Limb (tissue), 2 donors: ENCODE results near the gene ZFP36.
A peak's percentile ranks its signal among the peaks of the same experiment; 100 is the strongest.

Experiments used
- DNase-seq, 2 donors: peaks; one replicate each; pipeline ENCODE4 v3.0.0-alpha.2; 2016; ENCODE audit errors: extremely low spot score in 2 of 2

Gene ZFP36

DNA sequence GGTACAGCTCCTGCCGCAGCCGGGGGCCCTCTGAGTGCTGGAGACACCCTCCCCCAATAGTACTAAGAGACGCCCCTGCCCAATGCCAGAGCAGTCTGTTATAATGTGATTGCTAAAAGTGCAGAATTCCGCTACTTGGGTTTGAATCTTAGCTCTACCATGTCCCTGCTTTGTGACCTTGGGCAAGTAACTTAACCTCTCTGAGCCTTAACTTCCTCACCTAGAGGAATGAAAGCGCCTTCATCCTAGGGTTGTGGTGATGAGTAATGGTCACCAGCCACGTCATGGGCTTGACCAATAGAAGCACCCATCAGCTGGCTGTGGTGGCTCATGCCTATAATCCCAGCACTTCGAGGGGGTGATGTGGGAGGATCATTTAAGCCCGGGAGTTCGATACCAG is 12.4 kb downstream of the ZFP36 start:
- no peak for DNase-seq

GRCh38 chr19:39420769-39421168 is 14.1 kb downstream of the ZFP36 start:
- DNase-seq = no peak

- no peak for DNase-seq
These were observed 15.4 kb downstream of the ZFP36 start for GRCh38 chr19:39422020-39422419.

DNA sequence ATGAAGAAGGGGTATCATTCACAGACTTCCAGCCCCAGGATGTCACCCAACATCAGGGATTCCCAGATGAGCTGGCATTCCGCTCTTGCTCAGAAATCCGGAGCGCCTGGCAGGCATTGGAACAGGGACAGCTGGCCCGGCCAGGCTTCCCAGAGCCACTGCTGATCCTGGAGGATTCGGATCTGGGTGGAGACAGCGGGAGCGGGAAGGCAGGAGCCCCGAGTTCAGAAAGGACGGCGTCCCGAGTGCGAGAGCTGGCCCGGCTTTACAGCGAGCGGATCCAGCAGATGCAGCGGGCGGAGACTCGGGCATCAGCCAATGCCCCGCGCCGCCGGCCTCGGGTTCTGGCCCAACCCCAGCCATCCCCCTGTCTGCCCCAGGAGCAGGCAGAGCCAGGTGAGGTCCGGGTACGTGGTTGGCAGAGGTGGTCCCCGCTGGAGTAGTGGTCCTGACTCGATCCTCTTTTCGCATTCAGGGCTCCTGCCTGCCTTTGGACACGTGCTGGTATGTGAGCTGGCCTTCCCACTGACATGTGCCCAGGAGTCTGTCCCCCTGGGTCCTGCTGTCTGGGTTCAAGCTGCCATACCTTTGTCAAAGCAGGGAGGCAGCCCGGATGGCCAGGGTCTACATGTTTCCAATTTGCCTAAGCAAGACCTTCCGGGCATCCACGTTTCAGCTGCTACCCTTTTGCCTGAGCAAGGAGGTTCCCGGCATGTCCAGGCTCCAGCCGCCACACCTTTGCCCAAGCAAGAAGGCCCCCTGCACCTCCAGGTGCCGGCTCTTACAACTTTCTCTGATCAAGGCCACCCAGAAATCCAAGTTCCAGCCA is 16.8 kb downstream of the ZFP36 start:
- no peak for DNase-seq

DNA sequence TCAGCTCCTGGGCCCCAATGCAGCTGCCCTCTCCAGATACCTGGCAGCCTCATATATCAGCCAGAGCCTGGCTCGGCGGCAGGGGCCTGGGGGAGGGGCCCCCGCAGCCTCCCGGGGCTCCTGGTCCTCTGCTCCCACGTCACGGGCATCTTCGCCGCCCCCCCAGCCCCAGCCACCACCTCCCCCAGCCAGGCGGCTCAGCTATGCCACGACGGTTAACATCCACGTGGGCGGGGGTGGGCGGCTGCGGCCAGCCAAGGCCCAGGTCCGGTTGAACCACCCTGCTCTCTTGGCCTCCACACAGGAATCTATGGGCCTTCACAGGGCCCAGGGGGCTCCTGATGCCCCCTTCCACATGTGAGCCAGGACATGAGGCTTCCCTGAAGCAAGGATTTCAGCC is 18.3 kb downstream of the ZFP36 start:
- DNase-seq = no peak

- DNase-seq = no peak
These were observed 19.1 kb downstream of the ZFP36 start for GRCh38 chr19:39425744-39426143.

DNA sequence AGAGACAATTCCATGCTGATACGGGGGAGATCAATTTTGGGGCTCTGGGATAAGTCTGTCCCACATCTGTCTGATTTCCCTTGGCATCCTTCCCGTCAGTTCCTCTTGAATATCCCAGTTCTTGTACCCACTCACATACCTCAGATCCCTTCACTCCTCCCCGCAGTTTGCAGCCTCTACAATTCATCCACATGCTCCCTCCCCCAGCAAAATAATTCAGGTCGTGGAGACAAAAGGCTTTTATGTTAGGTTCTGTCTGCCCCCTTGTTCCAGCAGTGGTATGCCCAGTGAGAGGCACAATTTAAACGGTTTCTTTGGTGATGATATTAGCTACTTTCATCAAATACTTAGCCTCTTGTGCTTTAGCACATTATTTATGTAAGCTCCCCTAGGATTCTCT is 19.5 kb downstream of the ZFP36 start:
- DNase-seq = no peak

DNA sequence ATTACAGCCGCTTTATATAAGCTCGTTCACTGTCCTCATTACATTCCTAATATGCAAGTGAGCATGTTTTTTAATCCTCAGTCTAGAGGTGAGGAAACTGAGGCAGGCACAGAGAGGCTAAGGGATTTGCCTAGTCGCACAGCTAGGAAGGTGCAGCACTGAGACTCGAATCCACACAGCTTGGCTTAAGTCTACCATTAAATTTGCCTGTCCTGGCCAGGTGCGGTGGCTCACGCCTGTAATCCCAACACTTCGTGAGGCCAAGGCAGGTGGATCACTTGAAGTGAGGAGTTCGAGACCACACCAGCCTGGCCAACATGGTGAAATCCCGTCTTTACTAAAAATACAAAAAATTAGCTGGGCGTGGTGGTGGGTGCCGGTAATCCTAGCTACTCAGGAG is 21.1 kb downstream of the ZFP36 start:
- DNase-seq = no peak

GRCh38 chr19:39428283-39429112 is 21.9 kb downstream of the ZFP36 start:
- DNase-seq = peak; percentile 87 to 88

DNA sequence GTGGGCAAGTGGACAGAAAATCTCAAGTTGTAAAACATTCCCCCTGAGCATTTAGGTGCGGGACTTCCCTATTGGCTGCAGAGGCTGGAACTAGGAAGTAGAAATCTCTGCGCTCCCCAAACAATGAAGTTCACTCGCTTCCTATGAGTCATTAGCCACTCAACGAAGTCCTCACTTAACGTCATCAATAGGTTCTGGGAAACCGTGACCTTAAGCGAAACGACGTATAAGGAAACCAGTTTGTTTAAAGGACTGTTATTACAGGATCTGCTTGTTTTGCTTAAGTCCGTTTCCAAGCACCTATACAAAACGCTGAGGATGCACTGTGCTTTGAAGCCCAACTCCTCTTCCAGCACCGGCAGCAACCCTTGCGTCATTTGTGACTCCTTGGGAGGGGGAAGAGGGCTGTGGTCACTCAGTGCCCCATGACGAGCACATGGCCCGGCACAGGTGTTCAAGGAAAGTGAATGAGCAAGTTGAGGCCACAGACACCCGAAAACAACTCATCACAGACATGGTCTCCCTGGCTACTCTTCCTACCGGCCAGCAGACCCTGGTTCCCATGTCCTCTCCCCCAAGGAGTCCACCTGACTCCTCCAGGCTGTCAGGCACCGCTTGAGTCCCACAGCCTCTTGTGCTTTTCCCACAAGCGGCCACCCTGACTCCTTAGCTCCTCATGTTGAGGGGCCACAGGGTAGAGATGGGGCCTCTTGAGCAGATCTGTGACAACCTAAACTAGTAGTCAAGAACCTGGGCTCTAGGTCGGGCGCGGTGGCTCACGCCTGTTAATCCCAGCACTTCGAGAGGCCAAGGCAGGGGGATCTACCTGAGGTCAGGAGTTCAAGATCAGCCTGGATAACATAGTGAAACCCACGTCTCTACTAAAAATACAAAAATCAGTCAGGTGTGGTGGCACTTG is 24.3 kb downstream of the ZFP36 start:
- DNase-seq = no peak

DNA sequence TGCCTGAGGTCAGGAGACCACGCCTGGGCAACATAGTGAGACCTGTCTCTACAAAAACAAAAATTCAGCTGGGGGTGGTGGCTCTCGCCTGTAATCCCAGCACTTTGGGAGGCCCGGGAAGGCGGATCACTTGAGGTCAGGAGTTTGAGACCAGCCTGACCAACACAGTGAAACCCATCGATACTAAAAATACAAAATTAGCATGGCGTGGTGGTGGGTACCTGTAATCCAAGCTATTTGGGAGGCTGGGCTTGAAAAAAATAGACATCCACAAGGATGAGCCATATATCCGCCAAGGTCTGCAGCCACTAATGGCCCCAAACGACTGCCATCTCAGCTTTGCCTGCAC is 26.0 kb downstream of the ZFP36 start:
- DNase-seq = no peak

DNA sequence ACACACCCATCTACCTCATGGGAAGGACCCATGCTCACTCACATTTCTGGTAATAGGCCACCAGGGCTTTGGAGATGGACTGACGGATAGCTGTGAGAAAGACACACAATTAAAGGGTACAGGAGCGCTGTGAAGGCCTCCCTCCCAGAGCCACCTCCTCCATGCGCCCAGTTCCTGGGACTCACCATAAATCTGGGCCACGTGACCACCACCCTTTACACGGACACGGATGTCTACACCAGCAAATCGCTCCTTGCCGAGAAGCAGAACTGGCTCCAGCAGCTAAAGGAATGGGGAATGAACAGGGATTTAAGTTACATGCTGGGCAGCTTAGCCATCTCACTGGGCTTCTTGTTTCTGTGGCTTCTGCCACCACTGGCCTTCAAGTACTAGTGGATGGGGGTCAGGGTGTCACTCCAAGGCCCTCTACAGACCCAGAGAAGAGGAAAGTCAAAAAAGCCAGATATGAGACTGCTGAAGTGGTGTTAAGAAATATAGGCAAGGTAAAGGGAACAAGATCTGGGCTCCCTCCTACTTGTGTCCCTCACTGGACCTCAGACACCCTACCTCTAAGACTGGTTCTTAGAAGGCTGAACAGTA is 26.9 kb downstream of the ZFP36 start:
- no peak for DNase-seq

DNA sequence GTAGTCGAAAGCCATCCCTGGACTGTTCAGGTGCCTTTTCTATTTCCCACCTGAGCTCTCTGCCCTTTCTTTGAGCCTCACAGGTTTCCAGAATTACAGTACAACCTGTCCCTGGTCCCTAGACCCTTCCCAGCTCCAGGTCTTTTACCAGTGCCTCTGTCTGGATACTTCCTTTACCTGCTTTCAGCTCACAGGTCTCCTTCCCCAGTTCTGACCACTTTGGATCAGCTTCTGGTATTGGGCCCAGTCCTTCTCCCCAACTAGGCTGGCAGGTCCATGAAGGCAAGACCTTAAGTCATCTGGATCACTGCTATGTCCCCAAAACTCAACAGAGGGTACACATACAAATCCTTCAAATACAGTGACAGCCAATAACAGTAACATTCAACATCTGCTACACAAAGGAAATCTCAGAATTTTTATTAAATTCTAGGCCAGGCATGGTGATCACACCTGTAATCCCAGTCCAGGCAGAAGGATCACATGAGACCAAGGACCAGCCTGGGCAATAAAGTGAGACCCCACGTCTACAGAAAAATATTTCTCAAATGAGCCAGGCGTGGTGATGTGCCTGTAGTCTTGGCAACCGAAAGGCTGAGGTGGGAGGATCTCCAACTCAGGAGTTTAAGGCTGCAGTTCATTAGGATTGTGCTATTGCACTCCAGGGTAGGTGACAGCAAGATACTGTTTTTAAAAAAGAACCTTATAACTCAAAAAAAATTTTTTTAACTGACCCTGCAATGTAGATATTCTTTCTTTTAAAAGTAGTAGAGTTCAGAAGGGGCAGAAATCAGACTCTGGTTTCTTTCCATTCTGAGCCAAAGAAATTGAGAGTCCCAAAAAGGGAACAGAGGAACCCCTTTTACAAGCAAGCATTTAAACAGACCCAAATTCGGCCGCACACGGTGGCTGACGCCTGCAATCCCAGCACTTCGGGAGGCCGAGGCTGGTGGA is 27.8 kb downstream of the ZFP36 start:
- no peak for DNase-seq

- DNase-seq = peak; percentile 99
These were observed 29.1 kb downstream of the ZFP36 start, which contains the start of gene RPS16 for GRCh38 chr19:39435499-39436349. RPS16 (minus strand) TSS chr19:39435949; CDS start chr19:39435895, 54 bp downstream.

DNA sequence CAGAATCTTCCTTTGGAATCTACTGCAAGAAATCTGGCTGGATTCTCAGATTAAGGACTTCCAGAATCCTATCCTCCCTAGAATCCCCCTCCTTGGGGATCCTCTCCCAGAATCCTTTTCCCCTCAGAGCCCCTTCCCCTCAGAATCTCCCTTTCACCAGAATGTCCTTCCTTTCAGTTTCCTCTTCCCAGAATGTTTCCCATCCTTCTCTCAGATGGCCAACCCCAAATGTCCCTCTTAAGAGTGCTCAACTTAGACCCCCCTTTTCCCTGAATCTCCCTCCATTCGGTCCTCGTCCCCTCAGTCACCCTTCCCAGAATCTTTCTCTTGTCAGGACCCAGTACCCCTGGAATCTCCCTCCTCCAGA is 29.7 kb downstream of the ZFP36 start:
- DNase-seq = no peak

GRCh38 chr19:39438270-39438934 is 31.8 kb downstream of the ZFP36 start:
- no peak for DNase-seq

- no peak for DNase-seq
These were observed 38.0 kb downstream of the ZFP36 start for GRCh38 chr19:39444598-39445195.
